GM18909 (cell line): ENCODE measurements around the gene PAH.
A peak's percentile ranks its signal among the peaks of the same experiment; 100 is the strongest.

Source experiments
- ATAC-seq: cut with Tn5 transposase; IDR thresholded peaks from one replicate; pipeline ENCODE4 v1.9.1; 2021; ENCODE audit warnings: mild to moderate bottlenecking; ENCODE audit not compliant: unreplicated experiment, poor library complexity

Gene PAH

DNA sequence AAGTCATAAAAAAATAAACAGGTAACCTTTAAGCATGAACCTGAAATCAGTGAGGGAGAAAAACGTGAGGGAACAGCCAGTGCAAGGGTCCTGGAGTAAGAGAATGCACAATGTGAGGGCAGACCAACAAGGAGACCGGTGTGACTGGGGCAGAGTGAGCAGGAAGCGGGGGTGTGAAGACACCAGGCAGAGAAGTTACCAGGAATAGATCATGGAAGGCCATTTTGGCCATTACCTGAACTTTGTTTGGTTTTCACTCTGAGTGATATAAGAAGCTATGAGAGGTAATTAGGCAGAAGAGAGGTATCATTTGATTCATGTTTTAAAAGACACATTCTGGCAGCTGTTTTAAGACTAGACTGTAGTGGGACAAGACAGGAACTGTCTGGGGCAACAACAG, 15.0 kb downstream of the PAH start:
- no peak for ATAC-seq

DNA sequence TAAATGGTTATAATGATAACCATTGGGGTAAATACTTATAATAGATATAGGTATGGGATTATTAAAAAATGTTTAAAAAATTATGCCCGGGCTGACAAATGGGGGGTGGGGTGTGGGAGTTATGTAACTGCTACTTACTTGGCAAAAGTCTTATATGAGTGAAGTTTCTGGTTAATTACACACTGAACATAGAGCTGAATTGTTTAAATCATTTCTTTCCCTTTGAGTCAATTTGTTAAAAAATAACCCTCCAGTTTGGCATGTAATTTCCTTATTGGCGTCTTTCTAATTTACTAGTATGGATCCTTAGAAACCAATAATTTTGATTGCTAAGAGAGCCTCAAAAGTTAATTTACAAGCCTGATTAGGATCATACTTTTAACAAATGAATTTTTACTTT, 16.7 kb downstream of the PAH start:
- no peak for ATAC-seq

DNA sequence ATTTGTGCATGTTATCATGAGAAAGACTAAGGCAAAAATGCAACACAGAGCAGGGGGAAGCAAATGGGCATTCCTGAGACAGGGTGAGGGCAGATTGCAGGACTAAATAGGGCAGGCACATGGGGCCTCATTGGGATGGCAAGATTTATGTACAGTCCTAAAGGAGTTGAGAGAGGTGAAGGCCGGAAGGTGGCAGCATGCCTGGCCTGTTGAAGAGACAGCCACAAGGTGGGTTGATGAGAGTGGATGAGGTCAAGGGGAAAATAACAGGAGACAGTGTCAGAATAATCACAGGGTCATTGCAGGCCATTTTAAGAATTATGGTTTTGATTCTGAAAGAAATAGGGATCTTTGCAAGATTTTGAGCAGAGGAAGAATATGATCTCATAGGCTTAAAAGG, 21.0 kb downstream of the PAH start:
- ATAC-seq, result no peak

DNA sequence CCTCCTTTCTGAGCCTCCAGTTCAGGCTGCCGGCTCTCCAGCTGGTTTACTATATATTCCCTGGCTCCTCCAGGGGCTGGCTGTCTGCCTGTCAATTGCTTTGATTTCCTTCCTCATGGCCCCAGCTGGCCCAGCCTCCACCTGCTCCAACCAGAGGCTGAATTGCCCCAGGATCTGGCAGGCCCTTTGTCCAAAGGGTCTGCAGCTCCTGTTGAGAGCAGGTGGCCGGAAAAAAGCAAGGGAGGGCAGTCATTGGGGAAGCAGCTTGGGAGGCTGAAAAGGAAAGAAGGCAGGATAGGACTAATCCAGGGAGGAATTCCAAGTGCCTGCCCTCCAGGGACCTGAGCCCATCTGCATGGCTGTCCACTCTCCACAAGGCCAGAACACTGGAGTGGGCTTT, 25.3 kb downstream of the PAH start:
- ATAC-seq, result no peak

DNA sequence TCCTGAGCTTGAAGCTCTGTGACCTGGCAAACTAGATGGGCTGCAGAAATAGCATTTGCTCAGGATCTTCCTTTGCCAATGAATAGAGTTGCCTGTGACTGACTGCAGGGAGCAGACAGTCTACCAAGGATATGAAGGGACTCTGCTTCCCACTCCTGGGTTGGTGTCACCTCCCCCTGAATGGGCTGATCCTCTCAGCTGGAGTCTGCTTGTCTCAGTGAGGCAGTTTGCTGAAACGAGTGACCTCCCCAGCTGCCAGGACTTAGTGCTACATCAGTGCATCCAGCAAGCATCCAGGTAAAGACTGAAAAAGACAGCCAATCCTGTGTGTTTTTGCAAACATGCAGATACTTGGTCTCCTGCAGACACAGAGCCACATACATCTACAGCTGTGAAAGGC, 28.5 kb downstream of the PAH start:
- ATAC-seq, result no peak

DNA sequence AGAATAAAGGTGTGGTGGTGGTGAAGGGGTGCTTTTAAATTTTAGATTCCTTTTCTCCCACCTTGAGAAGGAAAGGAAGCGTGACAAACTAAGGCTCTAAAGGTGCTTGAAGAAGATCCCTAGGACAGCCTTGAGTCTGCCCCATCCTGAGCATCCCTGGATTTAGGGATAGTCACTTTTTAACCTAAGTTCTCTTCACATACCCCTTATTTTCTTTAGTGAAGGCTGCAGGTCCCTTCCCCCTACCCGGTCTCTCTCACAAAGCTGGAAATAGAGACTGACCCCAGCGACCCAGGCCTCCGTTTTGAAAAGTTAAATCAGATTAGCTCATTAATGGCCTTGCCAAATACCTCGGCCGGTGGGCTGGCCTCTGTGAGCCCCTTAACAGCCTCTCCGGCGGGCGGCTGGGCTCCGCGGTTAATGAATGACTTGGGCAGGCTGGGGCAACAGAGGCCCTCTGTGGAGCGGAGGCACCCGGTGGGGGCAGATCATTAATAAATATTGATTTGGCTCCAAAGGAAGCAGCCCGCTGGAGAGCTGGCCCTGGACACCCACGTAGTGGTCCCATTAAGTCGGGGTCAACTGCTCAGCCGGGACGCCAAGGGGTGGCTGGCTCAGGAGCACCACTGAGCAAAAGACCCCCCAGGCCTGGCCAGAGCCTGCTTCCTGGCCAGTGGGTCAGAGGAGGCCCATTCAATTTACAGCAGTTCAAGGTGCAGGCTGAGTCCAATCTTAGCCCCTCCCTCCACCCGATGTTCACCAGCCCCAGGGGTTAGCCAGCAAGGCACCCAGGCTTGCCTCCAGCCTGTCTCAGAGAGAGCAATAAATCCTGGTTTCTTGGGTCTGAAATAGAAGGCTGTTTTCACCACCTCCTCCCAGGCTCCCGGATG, 31.8 kb downstream of the PAH start:
- no peak for ATAC-seq

DNA sequence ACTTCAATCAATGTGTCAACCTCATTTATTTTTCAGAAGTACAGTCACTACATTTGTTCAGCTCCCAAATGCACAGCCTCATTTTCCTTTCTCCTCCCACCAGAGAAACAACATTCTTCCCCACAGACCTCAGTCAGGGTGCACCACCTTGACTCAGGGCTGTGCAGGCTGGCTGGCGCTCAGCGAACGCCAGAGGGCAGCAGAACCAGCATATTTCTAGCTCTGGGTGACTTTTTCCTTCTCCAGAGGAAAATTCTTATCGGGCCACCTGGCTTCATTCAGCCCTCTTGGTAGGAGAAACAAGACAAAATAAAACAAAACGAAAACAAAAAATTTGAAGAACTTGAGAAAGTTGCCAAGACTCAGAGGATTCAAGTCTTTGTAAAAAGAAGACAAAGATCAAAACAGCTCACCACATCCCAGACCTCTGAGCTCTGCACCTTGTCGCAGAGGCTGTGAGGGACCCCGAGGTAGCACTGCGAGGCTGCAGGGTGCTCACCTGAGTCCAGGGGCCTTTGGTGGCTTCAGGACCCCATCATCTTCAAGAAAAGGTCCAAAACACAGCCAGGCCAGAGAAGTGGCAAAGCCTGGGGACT, 33.7 kb downstream of the PAH start:
- no peak for ATAC-seq

DNA sequence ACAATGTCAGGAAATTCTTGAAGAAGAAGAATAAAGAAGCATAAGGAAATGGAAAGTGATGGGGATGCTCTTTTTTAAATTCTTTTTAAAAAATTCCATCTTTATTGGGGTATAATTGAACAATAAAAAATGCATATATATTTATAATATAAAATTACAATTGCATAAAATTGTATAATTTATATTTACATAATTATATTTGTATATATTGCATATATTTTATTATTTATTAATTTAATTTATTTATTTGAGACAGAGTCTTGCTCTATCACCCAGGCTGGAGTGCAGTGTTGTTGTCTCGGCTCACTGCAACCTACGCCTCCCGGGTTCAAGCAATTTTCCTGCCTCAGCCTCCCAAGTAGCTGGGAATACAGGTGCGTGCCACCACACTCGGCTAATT, 36.3 kb downstream of the PAH start:
- no peak for ATAC-seq

DNA sequence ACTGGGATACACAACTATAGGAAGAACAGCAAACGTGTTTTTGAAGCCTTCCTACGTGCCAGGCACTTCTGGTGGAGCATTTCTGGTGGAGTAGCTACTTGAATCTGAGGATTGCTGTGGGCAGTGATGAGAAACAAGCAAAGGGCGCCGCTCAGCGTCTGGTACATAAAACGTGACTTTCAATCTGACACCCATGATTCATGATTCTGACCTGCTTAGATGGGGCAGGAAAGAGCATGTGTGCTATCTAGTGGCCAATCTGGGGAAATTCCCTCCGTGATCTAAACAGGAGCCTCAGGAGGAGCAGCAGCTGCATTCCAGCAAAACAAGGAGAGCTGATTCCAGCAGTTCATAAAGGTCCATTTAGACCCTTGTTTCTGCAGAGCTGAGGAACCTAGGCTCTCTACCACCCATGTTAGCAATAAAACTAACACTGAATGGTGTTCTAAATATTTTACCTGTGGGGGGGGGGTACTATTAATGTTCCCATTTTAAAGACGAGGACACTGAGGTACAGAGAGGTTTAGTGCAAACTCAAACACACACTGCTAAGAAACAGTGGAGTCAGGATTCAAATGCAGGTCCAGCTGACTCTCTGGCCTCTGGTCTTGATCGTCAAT, 37.8 kb downstream of the PAH start:
- ATAC-seq, result peak; percentile 72

DNA sequence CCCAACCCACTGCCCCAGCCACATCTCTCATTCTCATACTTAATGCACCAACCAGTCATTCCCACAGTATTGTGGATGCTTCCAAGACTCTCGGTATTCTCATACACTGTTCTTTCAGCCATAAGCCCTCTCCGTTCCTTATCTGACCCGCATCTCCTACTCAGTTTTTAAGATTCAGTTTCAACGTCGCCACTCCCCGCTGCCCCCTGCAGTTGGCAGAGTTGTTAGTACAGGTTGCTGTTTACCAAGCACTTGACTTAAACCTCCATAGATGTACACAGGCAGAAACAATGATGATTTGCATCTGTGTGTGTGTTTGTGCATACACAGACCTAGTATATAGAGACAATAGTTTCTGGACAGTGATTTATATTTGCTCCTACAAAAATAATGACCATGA, 40.2 kb downstream of the PAH start:
- ATAC-seq, result no peak

DNA sequence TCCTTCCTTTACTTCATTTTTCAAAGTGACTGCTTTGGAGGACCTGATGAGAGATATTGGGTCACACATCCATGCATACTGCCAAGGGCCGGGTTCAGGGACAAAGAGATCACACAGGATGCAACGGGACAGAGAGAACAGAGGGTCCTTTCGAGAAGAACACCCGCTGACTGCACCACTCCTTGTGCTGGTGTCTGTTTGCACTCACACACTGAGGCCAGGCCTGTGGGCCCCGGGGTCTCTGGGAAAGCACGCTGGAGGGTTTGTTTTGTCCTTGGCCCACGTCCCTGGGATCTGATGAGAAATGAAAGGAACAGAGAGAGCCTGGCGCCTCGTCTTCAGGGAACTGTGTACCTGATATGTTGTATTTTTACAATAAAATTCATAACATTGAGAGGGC, 42.2 kb downstream of the PAH start:
- no peak for ATAC-seq

DNA sequence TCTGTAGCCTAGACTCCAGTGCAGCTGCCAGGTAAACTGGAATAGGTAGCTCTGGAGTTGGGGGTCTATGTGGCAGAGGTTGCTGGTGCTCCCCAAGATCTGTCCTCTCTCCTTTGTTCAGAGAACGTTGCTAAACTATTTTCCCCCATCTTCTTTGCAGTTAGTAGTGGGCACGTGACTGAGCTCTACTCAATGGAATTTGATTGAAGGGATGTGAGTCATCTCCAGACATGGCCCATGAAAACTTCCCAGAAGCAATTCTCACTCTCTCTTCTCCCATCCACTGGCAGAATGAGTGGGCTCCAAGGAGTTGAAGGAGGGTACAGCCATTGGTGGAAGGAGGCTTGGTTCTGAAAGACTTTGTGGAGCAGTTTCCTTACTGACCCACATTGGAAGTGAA, 44.0 kb downstream of the PAH start:
- ATAC-seq, result no peak

DNA sequence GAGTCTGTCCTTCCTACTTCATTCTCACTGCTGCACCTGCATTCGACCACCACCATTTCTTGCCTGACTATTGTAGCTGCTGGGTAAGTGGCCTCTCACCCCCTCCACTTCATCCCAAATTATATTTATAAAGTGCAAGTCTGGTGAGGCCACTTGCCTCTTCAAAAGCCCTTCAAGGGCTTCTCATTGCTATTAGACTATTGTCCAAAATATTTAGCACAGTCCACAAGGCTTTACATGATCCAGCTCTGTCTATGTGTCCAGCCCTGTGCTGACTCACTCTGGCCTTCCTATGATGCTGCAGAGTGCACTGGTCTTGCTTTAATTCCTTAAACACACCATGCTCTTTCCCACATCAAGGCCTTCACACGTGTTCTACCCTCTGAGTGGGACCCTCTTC, 46.0 kb downstream of the PAH start:
- ATAC-seq, result no peak

DNA sequence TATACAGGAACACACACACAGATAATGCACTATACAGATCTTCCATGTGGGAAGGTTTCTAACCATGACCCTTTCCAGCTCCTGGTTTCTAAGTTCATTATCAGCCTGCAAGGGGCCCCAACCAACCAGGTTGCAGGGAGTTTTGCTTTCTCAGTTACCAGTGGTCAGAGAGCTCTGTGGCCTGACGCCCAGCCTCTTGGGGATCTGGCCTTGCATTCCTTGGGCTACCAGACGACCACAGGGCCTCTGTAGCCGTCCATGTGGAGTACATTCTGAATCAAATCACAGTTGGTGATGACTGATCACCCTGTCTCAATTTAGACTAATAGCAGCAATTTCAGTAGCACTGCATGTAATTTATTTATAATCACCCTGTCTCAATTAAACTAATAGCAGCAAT, 47.5 kb downstream of the PAH start:
- ATAC-seq, result no peak

DNA sequence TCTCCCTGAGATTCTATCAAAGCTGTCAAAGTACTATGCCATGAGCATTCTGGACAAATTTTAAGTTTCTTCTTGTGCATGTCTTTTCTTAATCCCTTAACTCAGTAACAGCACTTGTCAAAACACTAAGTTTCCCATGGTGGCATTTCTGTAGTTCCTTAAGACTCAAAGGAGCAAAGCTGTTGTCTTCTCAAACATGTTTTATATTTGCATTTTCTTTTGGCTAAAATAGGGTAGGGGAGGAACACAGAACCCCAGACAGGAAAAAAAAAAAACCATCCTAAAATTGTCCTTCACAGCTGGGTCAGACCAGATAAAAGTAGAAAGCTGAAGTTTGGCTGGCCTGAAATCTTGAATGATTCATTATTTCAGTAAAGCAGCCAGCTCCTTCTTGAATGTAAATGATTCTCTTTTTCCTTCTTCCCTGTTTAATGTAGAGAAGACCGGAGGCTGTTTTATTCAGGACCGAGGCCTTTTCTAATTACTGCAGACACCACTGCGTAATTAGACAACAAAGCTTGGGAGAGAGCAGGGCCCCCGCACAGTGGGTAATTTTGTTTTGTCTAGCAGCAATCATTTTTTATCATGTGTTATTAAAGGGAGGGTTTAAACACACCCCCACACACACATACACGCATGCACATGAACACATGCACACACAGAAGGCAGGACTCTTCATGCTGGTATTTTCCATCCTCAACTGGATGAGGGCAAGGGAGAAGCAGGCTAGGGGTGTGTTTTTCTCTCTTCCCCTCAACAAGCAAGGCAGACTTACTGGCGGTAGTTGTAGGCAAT, 51.0 kb downstream of the PAH start:
- no peak for ATAC-seq

DNA sequence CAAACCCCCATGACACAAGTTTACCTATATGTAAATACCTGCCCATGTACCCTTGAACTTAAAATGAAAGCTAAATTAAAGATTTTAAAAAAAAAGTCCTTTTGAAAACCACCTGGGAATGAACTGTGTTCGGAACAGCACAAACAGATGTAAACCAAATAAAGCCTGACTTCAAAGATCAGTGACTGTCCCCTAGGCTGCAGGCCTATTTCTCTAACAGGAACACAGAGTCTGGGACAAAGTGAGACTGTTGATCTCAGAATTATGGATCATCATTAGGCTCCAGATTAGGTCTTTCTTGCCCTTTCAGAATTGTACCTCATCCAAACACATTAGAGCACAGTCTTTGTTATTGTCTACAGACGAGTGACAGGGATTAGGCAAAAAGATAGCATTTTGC, 54.6 kb downstream of the PAH start:
- ATAC-seq, result no peak

DNA sequence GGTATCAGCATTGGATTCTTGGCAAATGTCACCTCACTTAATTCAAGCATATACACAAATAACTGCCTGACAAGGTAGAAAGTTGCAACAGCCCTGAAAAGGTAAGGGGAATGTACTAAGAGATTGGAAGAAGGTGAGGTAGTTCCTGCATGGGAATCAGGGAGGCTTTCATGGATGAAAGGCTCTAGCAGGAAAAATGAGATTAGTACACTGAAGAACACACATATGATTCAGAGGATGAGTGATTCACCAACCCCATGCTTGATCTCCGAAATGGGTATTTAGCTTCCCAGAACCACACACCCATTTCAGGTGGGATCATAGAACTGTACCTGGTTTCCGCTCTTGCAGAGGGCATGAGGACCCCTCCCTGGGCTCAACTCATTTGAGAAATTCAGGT, 65.8 kb downstream of the PAH start:
- no peak for ATAC-seq

DNA sequence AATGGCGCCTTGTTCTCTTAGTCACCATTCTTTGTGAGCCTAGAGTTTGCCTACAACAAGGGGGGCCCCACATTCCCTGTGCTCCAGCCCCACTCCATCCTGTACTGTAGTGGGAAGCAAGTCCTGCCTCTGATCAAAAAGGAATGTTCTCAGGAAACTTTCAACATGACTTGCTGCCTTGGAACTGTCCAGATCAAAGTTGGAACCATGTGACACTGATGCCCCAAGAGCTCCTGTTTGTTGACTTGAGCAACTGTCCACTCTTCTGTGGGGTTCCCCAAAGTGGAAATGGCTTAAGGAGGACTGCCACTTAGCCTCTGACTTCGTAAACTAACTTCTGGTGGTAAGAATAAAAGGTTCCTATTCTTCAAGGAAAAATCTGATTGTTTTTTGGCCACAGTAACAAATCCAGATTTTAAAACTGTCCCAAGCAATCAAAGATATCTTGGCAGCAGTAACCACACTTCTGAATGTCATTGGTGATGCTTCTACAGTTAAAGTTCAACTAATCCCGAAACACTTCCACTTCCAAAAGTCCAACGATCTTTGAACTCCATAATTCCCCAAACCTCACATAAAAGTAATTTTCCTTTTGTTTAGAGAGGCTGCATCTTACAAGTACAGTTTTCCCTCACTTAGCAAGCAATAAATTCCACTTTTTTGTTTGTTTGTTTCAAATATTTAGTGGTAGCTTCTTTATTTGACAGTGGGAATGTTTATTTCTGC, 67.2 kb downstream of the PAH start:
- no peak for ATAC-seq

DNA sequence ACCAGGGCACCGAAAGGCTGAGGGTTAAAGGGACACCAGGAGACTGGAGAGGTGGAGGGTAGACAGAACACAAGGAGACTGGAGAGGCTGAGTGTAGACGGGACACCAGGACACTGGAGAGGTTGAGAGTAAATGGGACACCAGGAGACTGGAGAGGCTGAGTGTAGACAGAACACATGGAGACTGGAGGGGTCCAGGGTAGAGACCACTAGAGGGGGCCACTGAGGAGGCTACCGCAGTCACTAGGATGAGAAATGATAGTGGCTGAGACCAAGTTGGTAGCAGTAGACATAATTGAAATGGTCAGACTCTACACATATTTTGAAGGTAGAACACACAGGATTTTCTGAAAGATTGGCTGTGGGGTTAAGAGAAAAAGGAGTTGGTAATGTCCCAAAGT, 68.2 kb downstream of the PAH start:
- ATAC-seq, result no peak

DNA sequence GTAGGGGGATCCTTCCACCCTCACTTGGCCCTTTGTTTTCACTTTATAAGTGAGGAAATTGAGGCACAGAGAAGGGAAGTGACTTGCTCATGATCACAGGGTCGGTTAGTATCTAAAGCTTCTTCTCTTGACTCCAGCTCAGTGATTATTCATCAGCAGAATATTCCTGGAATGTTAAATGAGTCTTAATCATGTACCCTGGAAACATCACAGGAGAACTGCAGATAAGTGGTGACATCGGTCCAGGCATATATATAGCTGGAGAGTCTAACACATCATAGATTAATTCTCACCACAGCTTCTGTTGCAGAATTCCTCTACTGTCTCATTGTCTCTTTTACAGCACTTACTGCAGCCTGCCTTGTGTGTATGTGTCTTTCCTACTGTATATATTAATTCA, 69.9 kb downstream of the PAH start:
- ATAC-seq, result no peak
